K562 treated with DMSO at 1 percent for 24 hours (cell line): ENCODE results near the gene NUDT4B. TPM values are rescaled to one million over a fixed set of nuclear protein-coding genes. Genes with fewer than 3 reads are reported as not detected.

Source experiments
- total RNA-seq: library from RNA; unstranded; fragments of 300-600 nt; gene quantifications from 2 replicates; pipeline ENCODE4 v1.2.3, GENCODE V29; 2022; ENCODE audit warnings: low read depth; ENCODE audit not compliant: insufficient read depth

NUDT4B gene
- total RNA-seq = 2.4 and 3.6 TPM in 2 replicates

DNA sequence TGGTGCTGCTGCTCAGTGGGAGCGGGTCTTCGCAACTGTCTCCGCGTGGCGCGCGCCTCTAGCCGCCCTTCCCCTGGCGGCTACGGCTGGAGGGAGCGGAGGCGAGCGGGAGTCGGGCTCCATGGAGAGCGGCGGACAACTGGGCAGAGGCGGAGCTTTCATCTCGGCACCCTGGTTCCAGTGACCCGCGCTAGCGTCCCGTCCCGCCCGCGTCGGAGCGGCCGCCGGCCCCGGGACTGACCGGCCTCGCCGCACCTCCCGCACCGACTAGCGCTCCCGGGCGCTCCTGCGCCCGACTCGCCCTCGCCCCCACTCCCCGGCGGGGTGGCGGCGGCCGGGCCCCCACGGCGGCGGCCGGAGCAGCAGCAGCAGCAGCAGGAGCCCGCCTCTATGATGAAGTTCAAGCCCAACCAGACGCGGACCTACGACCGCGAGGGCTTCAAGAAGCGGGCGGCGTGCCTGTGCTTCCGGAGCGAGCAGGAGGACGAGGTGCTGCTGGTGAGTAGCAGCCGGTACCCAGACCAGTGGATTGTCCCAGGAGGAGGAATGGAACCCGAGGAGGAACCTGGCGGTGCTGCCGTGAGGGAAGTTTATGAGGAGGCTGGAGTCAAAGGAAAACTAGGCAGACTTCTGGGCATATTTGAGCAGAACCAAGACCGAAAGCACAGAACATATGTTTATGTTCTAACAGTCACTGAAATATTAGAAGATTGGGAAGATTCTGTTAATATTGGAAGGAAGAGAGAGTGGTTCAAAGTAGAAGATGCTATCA lies at the start of gene NUDT4B:
TSS of gene NUDT4B (plus strand) at position 212 of the 772 bp plus-strand sequence. CDS start at position 391, 179 bp downstream.

Other genes with a start within 250 kb of the NUDT4B start
- 3.7 and 7.4 TPM in 2 replicates for gene NBPF14, start 152.8 kb upstream of the NUDT4B start, total RNA-seq
- gene PDE4DIP, start 95.7 kb downstream of the NUDT4B start, total RNA-seq = 191 and 218 TPM in 2 replicates